ENCODE measurements around the gene SH3GL1.

Gene SH3GL1

DNA sequence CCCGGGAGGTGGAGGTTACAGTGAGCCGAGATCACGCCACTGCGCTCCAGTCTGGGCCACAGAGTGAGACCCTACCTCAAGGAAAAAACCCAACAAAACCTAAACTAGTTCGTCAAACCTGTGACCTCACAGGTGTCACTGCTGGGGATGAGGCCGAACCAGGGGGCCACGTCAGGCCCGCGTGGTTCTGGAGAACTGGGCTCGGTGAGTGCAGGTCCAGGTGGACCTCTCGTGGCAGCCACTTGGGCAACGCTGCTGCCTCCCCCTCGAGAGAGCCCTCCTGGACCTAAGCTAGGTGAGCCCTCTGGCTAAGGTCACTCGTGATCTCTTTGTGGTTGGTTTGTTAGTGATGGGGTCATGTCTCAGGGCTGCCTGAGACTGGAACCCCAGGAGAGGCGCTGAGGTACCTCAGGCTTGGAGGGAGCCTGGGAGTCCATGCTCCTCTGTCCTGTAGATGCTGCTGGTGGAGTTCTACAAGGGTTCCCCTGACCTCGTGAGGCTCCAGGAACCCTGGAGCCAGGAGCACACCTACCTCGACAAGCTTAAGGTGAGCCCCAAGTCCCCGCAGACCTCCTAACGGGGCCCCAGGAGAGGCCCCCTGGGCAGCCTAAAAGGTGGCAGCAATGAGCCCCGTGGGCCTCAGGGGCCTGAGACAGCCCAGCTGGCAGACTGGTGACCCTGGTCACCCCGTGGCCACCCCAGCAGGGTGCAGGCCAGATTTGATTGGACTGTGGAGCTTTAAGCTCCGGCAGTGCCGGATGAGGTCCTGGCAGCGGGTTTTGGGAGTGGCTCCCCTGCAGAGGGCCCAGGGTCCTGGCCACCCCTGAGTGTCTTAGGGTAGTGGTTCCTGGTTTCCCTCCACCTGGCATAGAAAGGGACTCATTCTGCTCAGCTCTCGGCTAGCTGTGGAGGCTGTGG is 41.4 kb downstream of the SH3GL1 start:
- ChIA-PET CTCF (interaction anchor here (1.1 to 1.7 kb wide), 3 partner anchors 11 to 166 kb away, joined by 3 to 4 read pairs (median 3); partner anchors contain the start of gene MPND), POLR2A (interaction anchor here (0.5 kb wide), 1 partner anchor 376 kb away, joined by 3 read pairs; no protein-coding TSS in a partner anchor)
- no peak for DNase-seq (ENCODE audit: extremely low spot score)
- TF ChIP-seq, protein P1, sequence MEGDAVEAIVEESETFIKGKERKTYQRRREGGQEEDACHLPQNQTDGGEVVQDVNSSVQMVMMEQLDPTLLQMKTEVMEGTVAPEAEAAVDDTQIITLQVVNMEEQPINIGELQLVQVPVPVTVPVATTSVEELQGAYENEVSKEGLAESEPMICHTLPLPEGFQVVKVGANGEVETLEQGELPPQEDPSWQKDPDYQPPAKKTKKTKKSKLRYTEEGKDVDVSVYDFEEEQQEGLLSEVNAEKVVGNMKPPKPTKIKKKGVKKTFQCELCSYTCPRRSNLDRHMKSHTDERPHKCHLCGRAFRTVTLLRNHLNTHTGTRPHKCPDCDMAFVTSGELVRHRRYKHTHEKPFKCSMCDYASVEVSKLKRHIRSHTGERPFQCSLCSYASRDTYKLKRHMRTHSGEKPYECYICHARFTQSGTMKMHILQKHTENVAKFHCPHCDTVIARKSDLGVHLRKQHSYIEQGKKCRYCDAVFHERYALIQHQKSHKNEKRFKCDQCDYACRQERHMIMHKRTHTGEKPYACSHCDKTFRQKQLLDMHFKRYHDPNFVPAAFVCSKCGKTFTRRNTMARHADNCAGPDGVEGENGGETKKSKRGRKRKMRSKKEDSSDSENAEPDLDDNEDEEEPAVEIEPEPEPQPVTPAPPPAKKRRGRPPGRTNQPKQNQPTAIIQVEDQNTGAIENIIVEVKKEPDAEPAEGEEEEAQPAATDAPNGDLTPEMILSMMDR (IDR thresholded peaks at IDR 0.05; ENCODE audit: control extremely low read depth, extremely low read depth, low read depth, missing control alignments) = no peak

DNA sequence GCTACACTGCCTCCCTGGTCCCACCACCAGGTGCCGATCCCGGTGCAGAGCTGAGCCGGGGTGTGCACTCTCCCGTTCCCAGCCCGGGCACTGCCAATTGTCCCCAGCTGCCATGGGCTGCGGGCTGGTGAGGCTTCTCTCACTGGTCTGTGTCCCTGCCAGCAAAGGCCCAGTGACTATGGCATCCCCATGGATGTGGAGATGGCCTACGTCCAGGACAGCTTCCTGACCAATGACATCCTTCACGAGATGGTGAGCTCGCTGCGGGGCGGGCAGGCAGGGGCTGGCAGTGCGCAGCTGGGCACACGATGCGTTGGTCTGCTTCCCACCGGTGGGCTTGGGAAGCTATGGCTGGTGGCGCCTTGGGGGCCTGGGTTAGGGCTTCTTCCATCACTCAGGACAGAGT is 42.4 kb downstream of the SH3GL1 start:
- TF ChIP-seq, protein P1 (IDR thresholded peaks at IDR 0.05; ENCODE audit: control extremely low read depth, extremely low read depth, low read depth, missing control alignments) = no peak
- ChIA-PET POLR2A (no interaction called here), CTCF (interaction anchor here (1.1 to 1.7 kb wide), 4 partner anchors 12 to 167 kb away, joined by 3 to 4 read pairs (median 3); partner anchors contain the start of gene MPND)
- DNase-seq (ENCODE audit: extremely low spot score) = no peak

DNA sequence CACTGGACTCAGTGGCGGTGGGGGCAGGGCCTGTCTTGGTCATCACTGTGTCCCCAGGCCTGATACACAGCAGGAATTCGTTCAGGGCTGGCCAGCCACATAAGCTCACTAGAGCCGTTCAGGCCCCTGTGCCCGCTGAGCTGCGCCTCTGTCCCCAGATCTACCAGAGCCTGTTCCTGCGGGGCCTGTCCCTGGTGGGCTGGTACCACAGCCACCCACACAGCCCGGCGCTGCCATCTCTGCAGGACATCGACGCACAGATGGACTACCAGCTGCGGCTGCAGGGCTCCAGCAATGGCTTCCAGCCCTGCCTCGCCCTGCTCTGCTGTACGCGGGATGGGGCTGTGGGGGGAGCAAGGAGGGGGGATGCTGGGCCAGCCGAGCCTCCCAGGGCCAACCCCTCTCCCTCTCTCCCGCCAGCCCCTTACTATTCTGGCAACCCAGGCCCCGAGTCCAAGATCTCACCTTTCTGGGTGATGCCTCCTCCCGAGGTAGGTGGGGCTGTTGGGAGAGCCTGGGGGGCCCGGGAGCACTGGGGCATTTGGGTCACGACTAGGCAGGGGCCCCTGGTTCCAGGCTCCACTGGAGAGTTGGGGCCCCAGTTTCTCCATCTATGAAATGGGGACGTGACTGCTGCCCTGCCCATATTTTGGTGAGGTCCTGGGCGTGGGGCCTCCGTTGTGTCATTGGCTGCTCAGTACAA is 43.1 kb downstream of the SH3GL1 start:
- TF ChIP-seq, protein P1 (IDR thresholded peaks at IDR 0.05; ENCODE audit: control extremely low read depth, extremely low read depth, low read depth, missing control alignments) = no peak
- DNase-seq (ENCODE audit: extremely low spot score) = no peak
- CTCF ChIA-PET = interaction anchor here (1.1 to 1.2 kb wide), 2 partner anchors 13 to 90 kb away, joined by 3 read pairs; no protein-coding TSS in a partner anchor
- POLR2A ChIA-PET = no interaction called here

DNA sequence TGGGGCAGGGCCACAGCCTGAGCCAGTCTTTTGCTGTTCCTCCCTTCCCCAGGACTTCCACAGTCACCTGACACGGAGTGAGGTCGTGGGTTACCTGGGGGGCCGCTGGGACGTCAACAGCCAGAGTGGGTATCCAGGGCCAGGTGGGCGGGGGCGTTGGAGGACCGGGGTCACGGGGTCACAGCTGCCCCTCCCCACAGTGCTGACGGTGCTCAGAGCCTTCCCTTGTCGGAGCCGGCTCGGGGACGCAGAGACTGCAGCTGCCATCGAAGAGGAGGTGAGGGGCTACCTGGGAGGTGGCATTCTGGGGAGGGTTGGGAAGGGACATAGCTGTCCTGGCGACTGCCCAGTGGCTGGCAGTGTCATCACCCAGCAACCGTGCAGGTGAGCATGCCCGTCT is 45.5 kb downstream of the SH3GL1 start:
- no peak for DNase-seq (ENCODE audit: extremely low spot score)
- TF ChIP-seq, protein P1 (IDR thresholded peaks at IDR 0.05; ENCODE audit: control extremely low read depth, extremely low read depth, low read depth, missing control alignments) = no peak
- POLR2A ChIA-PET = interaction anchor here (0.6 kb wide), 1 partner anchor 530 kb away, joined by 3 read pairs; no protein-coding TSS in a partner anchor
- CTCF ChIA-PET = interaction anchor here (2.0 kb wide), 1 partner anchor 88 kb away, joined by 16 read pairs; no protein-coding TSS in a partner anchor

DNA sequence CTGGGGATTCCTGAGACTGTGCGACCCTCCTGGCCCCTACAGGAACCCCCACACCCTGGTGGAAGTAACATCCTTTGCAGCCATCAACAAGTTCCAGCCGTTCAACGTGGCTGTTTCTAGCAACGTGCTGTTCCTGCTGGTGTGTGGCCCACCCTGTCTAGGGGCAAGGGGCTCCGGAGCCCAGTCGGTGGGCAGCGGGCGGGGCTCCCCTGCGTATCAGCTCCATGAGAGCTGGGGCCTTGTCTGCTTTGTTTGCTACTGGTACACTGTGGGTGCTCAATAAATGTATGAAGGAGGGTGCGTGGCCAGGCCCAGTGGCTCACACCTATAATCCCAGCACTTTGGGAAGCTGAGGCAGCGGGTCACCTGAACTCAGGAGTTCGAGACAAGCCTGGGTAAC is 46.1 kb downstream of the SH3GL1 start:
- DNase-seq (ENCODE audit: extremely low spot score) = no peak
- TF ChIP-seq, protein P1 (IDR thresholded peaks at IDR 0.05; ENCODE audit: control extremely low read depth, extremely low read depth, low read depth, missing control alignments) = no peak
- POLR2A ChIA-PET = no interaction called here
- CTCF ChIA-PET = interaction anchor here (2.0 to 3.9 kb wide), 4 partner anchors 11 to 87 kb away, joined by 16 to 85 read pairs (median 42); partner anchors contain the start of gene MPND

DNA sequence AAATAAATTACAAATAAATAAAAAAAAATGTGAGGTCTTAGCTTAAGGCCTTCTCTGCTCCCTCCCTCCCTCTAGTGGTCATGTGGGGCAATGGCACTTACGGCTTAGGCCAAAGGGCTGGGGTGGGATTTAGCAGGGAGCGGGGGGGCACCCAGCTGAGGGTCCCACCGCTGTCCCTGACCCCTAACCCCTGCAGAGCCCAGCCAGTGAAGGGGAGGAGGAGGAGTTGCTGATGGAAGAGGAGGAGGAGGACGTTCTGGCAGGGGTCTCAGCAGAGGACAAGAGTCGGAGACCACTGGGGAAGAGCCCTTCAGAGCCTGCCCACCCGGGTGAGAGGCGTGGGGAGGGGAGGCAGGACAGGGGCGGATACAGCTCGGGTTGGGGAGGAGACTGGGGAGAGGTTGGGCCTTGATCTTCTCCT is 47.6 kb downstream of the SH3GL1 start:
- peak; percentile 77 for DNase-seq (ENCODE audit: extremely low spot score)

More for the DNA sequence above, 47.6 kb downstream of the SH3GL1 start:
- ChIA-PET CTCF (interaction anchor here (0.6 to 3.9 kb wide), 32 partner anchors 10 to 195 kb away, joined by 3 to 85 read pairs (median 4); partner anchors contain the start of genes CHAF1A, EBI3, MPND and SH3GL1), POLR2A (interaction anchor here (1.4 kb wide), 1 partner anchor 9 kb away, joined by 3 read pairs; the partner anchor contains the start of gene MPND)
- TF ChIP-seq, protein P1 (IDR thresholded peaks at IDR 0.05; ENCODE audit: control extremely low read depth, extremely low read depth, low read depth, missing control alignments) = peak; percentile 69
